A549 (cell line): ENCODE measurements around the gene SLC1A6.
"Not testable (repeated sequence)": the region's sequence is repeated elsewhere in the genome, so short reads cannot be mapped to it uniquely, and the experiment has no call there.

Source experiments
- CTCF ChIP-seq: fragments of >200 bp; sonication (Bioruptor Twin); formaldehyde crosslinking; IDR thresholded peaks from 3 replicates; pipeline ENCODE4 v1.5.1; 2016
- ELK1 ChIP-seq: fragments of 150-350 bp; IDR thresholded peaks from 2 replicates; pipeline ENCODE4 v1.6.1; 2014; ENCODE audit warnings: low read depth, mild to moderate bottlenecking, low read length
- MYC ChIP-seq: IDR thresholded peaks from 2 replicates; pipeline ENCODE4 v1.6.1; 2012; ENCODE audit warnings: mild to moderate bottlenecking, inconsistent platforms, low read length, improper control_type of control experiment, borderline replicate concordance
- POLR2A ChIP-seq: IDR thresholded peaks from 2 replicates; pipeline ENCODE4 v1.6.1; 2012; ENCODE audit warnings: mild to moderate bottlenecking, low read length
- REST ChIP-seq: fragments of 200-600 bp; sonication (generic); IDR thresholded peaks from 2 replicates; pipeline ENCODE4 v1.6.1; 2016; ENCODE audit warnings: antibody characterized with exemption, mild to moderate bottlenecking, moderate library complexity
- SMC3 ChIP-seq: fragments of >200 bp; sonication (Bioruptor Twin); formaldehyde crosslinking; IDR thresholded peaks from 3 replicates; pipeline ENCODE4 v1.6.1; 2018; ENCODE audit warnings: inconsistent platforms
- USF2 ChIP-seq: fragments of 450-650 bp; IDR thresholded peaks from 2 replicates; pipeline ENCODE4 v1.6.1; 2014; ENCODE audit warnings: antibody characterized with exemption

GRCh38 chr19:15018836-15019235, 39.2 kb upstream of the SLC1A6 start:
- TF ChIP-seq POLR2A, CTCF, MYC, USF2, SMC3, REST, ELK1: not testable (repeated sequence)
